ENCODE results near the gene MTERF2.

Gene MTERF2

DNA sequence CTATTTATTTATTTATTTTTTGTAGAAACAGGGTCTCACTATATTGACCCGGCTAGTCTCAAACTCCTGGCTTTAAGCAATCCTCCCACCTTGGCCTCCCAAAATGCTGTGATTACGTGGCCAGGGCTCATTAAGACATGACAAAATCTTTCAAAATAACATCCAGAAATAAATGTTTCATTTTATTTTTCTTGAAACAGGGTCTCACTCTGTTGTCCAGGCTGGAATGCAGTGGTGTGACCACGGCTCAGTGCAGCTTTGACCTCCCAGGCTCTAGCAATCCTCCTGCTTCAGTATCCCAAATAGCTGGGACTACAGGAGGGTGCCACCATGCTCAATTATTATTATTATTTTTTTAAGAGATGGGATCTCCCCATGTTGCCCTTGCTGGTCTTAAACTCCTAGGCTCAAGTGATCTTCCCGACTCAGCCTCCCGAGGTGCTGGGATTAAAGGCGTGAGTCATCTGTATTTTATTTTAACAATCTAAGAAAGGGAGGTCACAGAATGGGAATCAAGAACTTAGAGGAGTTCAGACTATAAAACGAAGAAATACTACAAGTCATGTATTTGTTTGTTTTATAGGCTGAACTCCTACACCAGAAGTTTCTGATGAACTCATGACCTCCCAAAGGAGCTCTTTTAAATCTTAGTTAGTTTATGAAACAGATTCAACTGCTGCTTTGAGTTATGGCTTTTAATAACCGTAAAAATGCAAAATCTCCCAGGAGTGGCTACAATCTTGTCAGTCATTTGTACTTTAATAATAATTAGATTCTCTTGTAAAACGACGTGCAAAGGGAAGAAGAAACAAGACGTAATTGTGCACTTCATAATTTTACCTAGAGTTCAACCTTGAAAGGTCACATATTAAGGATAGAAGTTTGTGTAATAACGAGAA is 33.3 kb downstream of the MTERF2 start:
- DNase-seq, result no peak

DNA sequence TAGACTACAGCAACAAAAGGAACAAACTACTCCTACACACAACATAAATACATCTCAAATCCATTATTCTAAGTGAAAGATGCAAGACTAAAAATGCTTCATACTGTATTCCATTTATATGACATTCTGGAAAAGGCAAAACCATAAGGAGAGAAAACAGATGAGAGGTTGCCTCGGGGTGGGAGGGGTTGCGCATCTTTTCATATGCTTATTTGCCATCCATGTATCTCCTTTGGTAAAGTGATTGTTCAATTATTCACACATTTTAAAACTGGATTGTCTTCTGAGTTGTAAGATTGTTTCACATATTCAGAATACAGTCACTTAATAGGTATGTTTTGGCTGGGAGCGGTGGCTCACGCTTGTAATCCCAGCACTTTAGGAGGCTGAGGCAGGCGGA is 36.4 kb downstream of the MTERF2 start:
- no peak for DNase-seq

DNA sequence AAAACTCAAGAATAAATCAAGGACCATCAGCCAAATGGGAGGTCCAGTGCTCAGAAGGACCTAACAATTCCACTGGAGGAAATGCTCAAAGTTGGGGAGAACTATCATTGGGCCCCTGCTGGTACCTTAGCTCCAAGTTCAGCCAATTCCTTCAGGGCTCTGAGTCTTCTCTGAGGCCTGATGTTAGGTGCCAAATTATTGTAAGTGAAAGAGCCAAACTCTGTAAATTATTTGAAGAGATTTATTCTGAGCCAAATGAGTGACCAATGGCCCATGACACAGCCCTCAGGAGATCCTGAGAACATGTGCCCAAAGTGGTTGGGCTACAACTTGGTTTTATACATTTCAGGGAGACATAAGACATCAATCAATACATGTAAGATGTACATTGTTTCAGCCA is 39.5 kb downstream of the MTERF2 start:
- DNase-seq, result no peak

DNA sequence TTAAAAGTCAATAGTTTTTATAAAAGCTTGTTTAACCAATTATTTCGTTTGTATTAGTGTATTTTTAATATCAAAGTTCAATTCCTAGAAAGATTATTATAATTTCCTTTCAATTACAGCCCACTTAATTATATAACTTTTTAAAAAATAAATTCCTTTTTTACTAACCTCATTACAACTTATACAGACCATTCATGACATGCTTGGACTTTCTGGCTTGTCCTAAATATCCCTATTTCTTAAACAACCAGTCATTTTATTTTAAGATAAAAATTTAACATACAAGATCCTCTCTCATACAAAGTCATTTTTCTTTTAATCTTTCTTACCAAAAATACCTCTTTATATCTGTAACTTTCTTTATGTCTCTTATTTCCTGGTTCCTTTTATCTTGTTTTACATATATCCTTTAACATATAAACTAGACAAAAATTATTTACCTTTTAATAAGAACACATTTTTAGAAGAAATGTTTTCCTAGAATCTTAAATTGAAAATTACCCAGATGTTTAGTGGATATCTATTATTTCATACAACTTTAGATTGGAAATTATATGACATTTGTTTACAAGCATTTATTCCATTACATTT is 41.6 kb downstream of the MTERF2 start:
- DNase-seq, result no peak

DNA sequence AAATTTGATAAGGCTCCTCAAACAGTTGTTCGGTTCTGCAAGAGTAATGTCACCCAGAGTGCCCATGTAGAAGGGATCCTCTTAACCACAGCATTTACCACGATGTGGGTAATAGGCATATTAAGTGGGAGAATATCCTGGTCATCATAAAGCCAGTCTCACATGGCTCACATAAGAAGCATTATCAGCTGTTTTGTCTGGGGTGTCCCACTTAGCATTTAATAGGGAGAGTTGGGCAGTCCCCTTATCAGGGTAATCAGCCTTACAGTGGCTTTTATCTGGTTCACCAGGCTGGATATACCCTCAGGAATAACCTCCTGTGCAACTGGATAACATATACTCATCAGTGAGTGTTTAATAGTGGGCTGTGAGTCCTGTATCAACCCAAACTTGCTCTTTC is 44.2 kb downstream of the MTERF2 start:
- DNase-seq, result no peak

DNA sequence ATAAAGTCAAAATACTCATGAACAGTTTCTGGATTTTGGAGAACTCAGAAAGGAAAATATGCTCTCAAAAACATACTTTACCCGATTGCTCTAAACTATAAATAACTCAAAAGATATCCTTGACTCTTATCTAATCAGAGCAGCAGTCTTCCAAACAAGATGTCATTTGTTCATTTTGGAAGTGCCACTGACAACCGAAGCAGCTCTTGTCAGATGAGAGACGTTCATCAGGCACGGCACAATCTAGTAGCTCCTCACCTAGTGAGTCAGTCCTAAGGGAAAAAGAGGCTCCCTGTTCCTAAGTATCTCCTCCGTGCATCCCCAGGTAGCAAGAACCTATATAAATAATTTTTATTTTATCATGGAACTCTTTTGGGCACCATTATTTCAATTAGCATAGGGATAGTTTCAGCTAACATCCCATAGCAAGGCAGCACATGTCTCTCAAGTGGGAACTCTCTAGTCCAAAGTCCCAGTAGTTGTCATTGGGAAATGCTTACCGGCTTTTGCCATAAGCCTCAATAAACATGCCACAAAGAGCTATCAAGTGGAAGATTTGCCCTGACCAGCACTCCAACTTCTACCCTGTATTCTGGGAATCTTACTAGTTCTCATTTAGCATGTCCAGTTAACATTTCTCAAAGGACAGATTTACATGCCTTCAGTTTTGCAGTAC is 45.3 kb downstream of the MTERF2 start:
- DNase-seq, result no peak

DNA sequence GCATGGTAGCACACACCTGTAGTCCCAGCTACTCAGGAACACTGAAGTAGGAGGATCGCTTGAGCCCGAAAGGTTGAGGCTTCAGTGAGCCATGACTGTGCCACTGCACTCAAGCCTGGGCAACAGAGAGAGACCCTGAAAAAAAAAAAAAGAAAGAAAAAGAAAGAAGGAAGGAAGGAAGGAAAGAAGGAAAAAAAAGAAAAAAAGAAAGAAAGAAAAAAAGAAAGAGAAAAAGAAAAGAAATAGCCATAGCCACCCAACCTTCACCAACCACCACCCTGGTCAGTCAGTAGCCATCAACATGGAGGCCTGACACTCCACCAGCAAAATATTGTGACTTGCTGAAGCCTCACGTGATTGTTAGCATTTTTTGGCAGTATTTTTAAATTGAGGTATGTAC is 52.7 kb downstream of the MTERF2 start:
- no peak for DNase-seq

All from T-helper 9 cell (primary cell).